ENCODE measurements around the gene CCR1. TPM values are rescaled to one million over a fixed set of nuclear protein-coding genes. Genes with fewer than 3 reads are reported as not detected.

Gene CCR1
- polyA plus RNA-seq, 1 of the 3 experiments (the other 2 are of a cell fraction) = not detected

- H3K4me2 ChIP-seq = no peak overlapping the region
- no peak overlapping the region for H3K4me3 ChIP-seq (ENCODE audit: low read depth in 2 of 2, low read length in 1 of 2)
- H3K4me1 ChIP-seq (ENCODE audit: control insufficient read depth in 1 of 2, insufficient read depth in 2 of 2, low read depth in 1 of 2, low read length in 1 of 2) = no peaks in the 10 kb centered on the region
- H3F3A ChIP-seq (replicated peaks; ENCODE audit: insufficient read depth) = no peaks in the 10 kb centered on the region
- peaks cover 9% of the 10 kb centered on the region; the same call in 1 of the 2 replicates for H3K27me3 ChIP-seq (ENCODE audit: insufficient read depth)
- no peaks in the 10 kb centered on the region for H3K36me3 ChIP-seq (replicated peaks in 1 of 2; ENCODE audit: control insufficient read depth in 1 of 2, insufficient read depth in 2 of 2, low read length in 1 of 2)
- no peaks in the 10 kb centered on the region for H4K20me1 ChIP-seq (ENCODE audit: insufficient read depth)
- DNase-seq = no peak
- H3K9ac ChIP-seq = no peak overlapping the region
- H3K9me3 ChIP-seq = no peaks in the 10 kb centered on the region
- no peak overlapping the region for H2AFZ ChIP-seq (ENCODE audit: low read depth)
- H3K27ac ChIP-seq (ENCODE audit: low read depth in 2 of 2, low read length in 1 of 2) = no peak overlapping the region
- 7% methylated on average over 4 of the region's 4 CpGs for WGBS (ENCODE audit: low lambda C conversion rate)
- POLR2A ChIA-PET = no interaction called here
- H3K79me2 ChIP-seq (ENCODE audit: insufficient read depth) = no peaks in the 10 kb centered on the region
- H3K9me2 ChIP-seq = no peaks in the 10 kb centered on the region
- TF ChIP-seq, protein P1, sequence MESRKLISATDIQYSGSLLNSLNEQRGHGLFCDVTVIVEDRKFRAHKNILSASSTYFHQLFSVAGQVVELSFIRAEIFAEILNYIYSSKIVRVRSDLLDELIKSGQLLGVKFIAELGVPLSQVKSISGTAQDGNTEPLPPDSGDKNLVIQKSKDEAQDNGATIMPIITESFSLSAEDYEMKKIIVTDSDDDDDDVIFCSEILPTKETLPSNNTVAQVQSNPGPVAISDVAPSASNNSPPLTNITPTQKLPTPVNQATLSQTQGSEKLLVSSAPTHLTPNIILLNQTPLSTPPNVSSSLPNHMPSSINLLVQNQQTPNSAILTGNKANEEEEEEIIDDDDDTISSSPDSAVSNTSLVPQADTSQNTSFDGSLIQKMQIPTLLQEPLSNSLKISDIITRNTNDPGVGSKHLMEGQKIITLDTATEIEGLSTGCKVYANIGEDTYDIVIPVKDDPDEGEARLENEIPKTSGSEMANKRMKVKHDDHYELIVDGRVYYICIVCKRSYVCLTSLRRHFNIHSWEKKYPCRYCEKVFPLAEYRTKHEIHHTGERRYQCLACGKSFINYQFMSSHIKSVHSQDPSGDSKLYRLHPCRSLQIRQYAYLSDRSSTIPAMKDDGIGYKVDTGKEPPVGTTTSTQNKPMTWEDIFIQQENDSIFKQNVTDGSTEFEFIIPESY (IDR thresholded peaks at IDR 0.05; ENCODE audit: borderline replicate concordance, low read depth) = no peak
- TF ChIP-seq SIN3A (IDR thresholded peaks at IDR 0.05; ENCODE audit: borderline replicate concordance, low read depth, low read length) (no peak), POLR2AphosphoS5 (IDR thresholded peaks at IDR 0.05; ENCODE audit: low read depth, low read length) (no peak), MXI1 (IDR thresholded peaks at IDR 0.05; ENCODE audit: low read depth, low read length) (no peak), RFX5 (IDR thresholded peaks at IDR 0.05; ENCODE audit: low read length) (no peak), NRF1 (IDR thresholded peaks at IDR 0.05; ENCODE audit: low read depth, low read length) (no peak), EZH2phosphoT487 (IDR thresholded peaks at IDR 0.05; ENCODE audit: borderline replicate concordance, low read depth) (no peak), GATA2 (CRISPR knock-in tag; IDR thresholded peaks at IDR 0.05) (no peak), JUND (IDR thresholded peaks at IDR 0.05) (no peak), RXRA (IDR thresholded peaks at IDR 0.05; ENCODE audit: borderline replicate concordance, low read depth) (no peak), SMC3 (IDR thresholded peaks at IDR 0.05; ENCODE audit: low read depth, low read length) (no peak), CHD2 (IDR thresholded peaks at IDR 0.05; ENCODE audit: low read length, partially characterized antibody) (no peak)
- CTCF ChIA-PET = no interaction called here
Observed at GRCh38 chr3:46238386-46238785, 30.3 kb upstream of the CCR1 start.

DNA sequence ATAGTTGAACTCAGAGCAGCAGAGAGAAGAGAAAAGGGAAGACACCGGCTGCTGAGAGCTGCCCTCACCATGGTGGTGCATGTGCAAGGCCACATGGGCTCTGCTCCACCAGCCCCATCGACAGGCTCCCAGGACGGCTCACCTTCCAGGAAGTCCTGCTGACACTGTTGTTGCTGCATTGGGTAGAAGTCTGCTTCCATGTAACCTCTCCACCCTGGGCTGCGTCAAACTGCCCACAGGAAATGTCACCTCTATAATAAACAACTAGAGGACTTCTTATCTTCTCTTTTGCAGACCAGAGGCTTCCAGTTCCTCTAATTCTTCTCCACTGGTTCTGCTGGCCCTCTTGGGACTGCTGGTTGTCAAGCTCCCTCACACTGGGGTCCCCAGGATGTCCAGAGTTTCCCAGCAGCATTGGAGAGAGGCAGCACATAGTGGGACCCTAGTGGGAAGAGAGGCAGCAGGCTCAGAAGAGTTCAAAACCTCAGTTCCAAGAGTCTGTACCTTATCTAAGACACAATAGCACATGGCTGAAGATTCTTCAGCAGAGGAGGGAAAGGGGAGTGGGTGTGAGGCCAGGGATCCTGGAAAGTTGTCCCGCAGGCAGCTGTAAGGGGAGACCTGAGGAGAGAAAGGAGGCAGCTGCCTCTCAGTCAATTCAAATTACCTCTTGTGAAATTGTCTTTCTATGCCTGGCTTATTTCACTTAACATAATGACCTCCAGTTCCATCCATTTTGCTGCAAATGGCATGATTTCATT, 28.4 kb upstream of the CCR1 start:
- TF ChIP-seq MAX (IDR thresholded peaks at IDR 0.05; ENCODE audit: low read depth) (no peak), RAD21 (IDR thresholded peaks at IDR 0.05; ENCODE audit: low read length) (no peak), TAF1 (IDR thresholded peaks at IDR 0.05; ENCODE audit: borderline replicate concordance, low read depth, low read length) (no peak), MXI1 (IDR thresholded peaks at IDR 0.05; ENCODE audit: low read depth, low read length) (no peak), YY1 (IDR thresholded peaks at IDR 0.05; ENCODE audit: low read depth) (no peak), JUND (IDR thresholded peaks at IDR 0.05) (no peak), RCOR1 (IDR thresholded peaks at IDR 0.05; ENCODE audit: low read length) (no peak)
- H3K4me3 ChIP-seq (ENCODE audit: low read depth in 2 of 2, low read length in 1 of 2) = no peak overlapping the region
- no peaks in the 10 kb centered on the region for H4K20me1 ChIP-seq (ENCODE audit: insufficient read depth)
- no peaks in the 10 kb centered on the region for H3K36me3 ChIP-seq (replicated peaks in 1 of 2; ENCODE audit: control insufficient read depth in 1 of 2, insufficient read depth in 2 of 2, low read length in 1 of 2)
- H3K4me1 ChIP-seq (ENCODE audit: control insufficient read depth in 1 of 2, insufficient read depth in 2 of 2, low read depth in 1 of 2, low read length in 1 of 2) = no peaks in the 10 kb centered on the region
- H2AFZ ChIP-seq (ENCODE audit: low read depth) = no peak overlapping the region
- no peaks in the 10 kb centered on the region for H3K9me3 ChIP-seq
- no peaks in the 10 kb centered on the region for H3F3A ChIP-seq (replicated peaks; ENCODE audit: insufficient read depth)
- POLR2A ChIA-PET = no interaction called here
- H3K9me2 ChIP-seq = no peaks in the 10 kb centered on the region
- CTCF ChIA-PET = no interaction called here
- H3K79me2 ChIP-seq (ENCODE audit: insufficient read depth) = no peaks in the 10 kb centered on the region
- peaks cover 11% of the 10 kb centered on the region for H3K27me3 ChIP-seq (ENCODE audit: insufficient read depth)
- no peak overlapping the region for H3K4me2 ChIP-seq
- 0% methylated on average over 5 of the region's 5 CpGs for WGBS (ENCODE audit: low lambda C conversion rate)
- no peak overlapping the region for H3K27ac ChIP-seq (ENCODE audit: low read depth in 2 of 2, low read length in 1 of 2)
- no peak for DNase-seq
- no peak overlapping the region for H3K9ac ChIP-seq

Measured in SK-N-SH (cell line).